Neural cell (in vitro differentiated cells): Measurements from ENCODE around the gene IST1.

Experiments
- POLR2AphosphoS5 ChIP-seq: IDR thresholded peaks from 2 replicates; pipeline ENCODE4 v1.6.1; 2012
- RAD21 ChIP-seq: fragments of 450-650 bp; conservative IDR thresholded peaks from 2 replicates; pipeline ENCODE4 v1.6.1; 2014; ENCODE audit warnings: antibody characterized with exemption, mild to moderate bottlenecking, moderate library complexity
- SMC3 ChIP-seq: fragments of 450-650 bp; conservative IDR thresholded peaks from 2 replicates; pipeline ENCODE4 v1.6.1; 2014; ENCODE audit warnings: antibody characterized with exemption, mild to moderate bottlenecking, moderate library complexity; ENCODE audit not compliant: poor library complexity
- TF ChIP-seq, protein P1 (sequence below): fragments of 450-650 bp; IDR thresholded peaks from 2 replicates; pipeline ENCODE4 v1.5.1; 2014; ENCODE audit warnings: antibody characterized with exemption, mild to moderate bottlenecking, moderate library complexity; ENCODE audit not compliant: poor library complexity, severe bottlenecking

DNA sequence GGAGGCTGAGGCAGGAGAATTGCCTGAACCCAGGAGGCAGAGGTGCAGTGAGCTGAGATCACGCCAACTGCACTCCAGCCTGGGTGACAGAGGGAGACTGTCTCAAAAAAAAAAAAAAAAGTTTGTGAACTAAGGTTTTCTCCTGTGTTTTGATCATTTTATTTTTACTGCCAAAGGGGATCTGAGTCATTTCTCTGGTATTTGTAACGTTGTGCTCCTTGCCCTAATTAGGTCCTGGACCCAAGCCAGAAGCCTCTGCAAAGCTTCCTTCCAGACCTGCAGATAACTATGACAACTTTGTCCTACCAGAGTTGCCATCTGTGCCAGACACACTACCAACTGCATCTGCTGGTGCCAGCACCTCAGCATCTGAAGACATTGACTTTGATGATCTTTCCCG, 32.1 kb downstream of the IST1 start:
- TF ChIP-seq SMC3 (no peak), POLR2AphosphoS5 (no peak), RAD21 (no peak)
- TF ChIP-seq, protein P1, sequence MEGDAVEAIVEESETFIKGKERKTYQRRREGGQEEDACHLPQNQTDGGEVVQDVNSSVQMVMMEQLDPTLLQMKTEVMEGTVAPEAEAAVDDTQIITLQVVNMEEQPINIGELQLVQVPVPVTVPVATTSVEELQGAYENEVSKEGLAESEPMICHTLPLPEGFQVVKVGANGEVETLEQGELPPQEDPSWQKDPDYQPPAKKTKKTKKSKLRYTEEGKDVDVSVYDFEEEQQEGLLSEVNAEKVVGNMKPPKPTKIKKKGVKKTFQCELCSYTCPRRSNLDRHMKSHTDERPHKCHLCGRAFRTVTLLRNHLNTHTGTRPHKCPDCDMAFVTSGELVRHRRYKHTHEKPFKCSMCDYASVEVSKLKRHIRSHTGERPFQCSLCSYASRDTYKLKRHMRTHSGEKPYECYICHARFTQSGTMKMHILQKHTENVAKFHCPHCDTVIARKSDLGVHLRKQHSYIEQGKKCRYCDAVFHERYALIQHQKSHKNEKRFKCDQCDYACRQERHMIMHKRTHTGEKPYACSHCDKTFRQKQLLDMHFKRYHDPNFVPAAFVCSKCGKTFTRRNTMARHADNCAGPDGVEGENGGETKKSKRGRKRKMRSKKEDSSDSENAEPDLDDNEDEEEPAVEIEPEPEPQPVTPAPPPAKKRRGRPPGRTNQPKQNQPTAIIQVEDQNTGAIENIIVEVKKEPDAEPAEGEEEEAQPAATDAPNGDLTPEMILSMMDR: no peak
